ENCODE measurements around the gene NBAS. TPM values are rescaled to one million over a fixed set of nuclear protein-coding genes. Genes with fewer than 3 reads are reported as not detected.

Gene NBAS
- polyA plus RNA-seq, 2 of the 4 experiments (the other 2 are of a cell fraction), result 16.7 to 34.9 TPM

DNA sequence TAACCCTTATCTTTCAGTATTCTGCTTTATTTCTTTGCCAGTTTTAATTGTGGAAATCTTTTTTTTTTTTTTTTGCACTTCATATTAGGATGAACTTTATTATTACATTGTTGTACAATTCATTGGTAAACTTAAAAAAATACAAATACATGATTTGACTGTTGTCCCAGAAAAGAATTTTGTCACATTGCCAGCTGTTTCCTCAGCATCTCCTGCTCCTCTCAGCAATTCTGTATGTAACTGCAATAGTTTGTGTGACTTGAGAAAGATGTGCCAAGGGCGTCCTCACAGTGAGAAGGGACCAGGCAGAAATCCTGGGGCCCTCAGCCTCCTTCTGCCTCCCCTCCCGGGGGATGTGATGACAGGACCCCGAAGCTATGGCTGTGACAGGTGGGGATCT lies 254.4 kb downstream of the NBAS start:
- H3K9me3 ChIP-seq, result no peaks in the 10 kb centered on the region
- POLR2A ChIA-PET, result no interaction called here
- no peak for ATAC-seq
- no peak for DNase-seq (ENCODE audit: low read depth in 1 of 2, low spot score in 1 of 2)
- TF ChIP-seq, protein P1, sequence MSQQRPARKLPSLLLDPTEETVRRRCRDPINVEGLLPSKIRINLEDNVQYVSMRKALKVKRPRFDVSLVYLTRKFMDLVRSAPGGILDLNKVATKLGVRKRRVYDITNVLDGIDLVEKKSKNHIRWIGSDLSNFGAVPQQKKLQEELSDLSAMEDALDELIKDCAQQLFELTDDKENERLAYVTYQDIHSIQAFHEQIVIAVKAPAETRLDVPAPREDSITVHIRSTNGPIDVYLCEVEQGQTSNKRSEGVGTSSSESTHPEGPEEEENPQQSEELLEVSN (IDR thresholded peaks at IDR 0.05; ENCODE audit: borderline replicate concordance, low read depth), result no peak
- TF ChIP-seq NFE2L2 (conservative IDR thresholded peaks at IDR 0.05; ENCODE audit: low read length), result no peak
- TF ChIP-seq KDM1A (IDR thresholded peaks at IDR 0.05; ENCODE audit: low read depth), result no peak
- TF ChIP-seq ESRRA (IDR thresholded peaks at IDR 0.05; ENCODE audit: borderline replicate concordance, low read length), result no peak
- TF ChIP-seq PHF8 (IDR thresholded peaks at IDR 0.05; ENCODE audit: borderline replicate concordance, low read depth), result no peak
- TF ChIP-seq MAFK (IDR thresholded peaks at IDR 0.05; ENCODE audit: partially characterized antibody), result no peak
- TF ChIP-seq MAZ (IDR thresholded peaks at IDR 0.05; ENCODE audit: borderline replicate concordance, low read depth, low read length), result no peak
- TF ChIP-seq HES2 (IDR thresholded peaks at IDR 0.05), result no peak
- no peak for TF ChIP-seq EP300 (IDR thresholded peaks at IDR 0.05)
- no peak for TF ChIP-seq HOXA7 (CRISPR knock-in tag; IDR thresholded peaks at IDR 0.05)
- H3K27ac ChIP-seq, result no peak overlapping the region
- H3K4me3 ChIP-seq, result no peak overlapping the region
- CTCF ChIA-PET, result no interaction called here
- H3K4me1 ChIP-seq, result no peaks in the 10 kb centered on the region
- FAIRE-seq, result no peak
- WGBS (ENCODE audit: missing lambda C conversion rate), result 91% methylated on average over 3 of the region's 3 CpGs
- H3K4me2 ChIP-seq, result no peak overlapping the region

GRCh38 chr2:15303874-15304273 lies 257.3 kb downstream of the NBAS start:
- H3K9me3 ChIP-seq, result no peaks in the 10 kb centered on the region
- 95% methylated on average over 2 of the region's 2 CpGs for WGBS (ENCODE audit: missing lambda C conversion rate)
- FAIRE-seq (no peak), ATAC-seq (no peak), DNase-seq (ENCODE audit: low read depth in 1 of 2, low spot score in 1 of 2) (no peak)
- POLR2A ChIA-PET, result no interaction called here
- no peak overlapping the region for H3K27ac ChIP-seq
- H3K4me2 ChIP-seq, result no peak overlapping the region
- H3K4me3 ChIP-seq, result no peak overlapping the region
- CTCF ChIA-PET, result no interaction called here
- TF ChIP-seq JUNB (IDR thresholded peaks at IDR 0.05), result no peak
- TF ChIP-seq CBX8 (IDR thresholded peaks at IDR 0.05), result no peak
- no peak for TF ChIP-seq CHD2 (IDR thresholded peaks at IDR 0.05; ENCODE audit: low read length, partially characterized antibody)
- no peak for TF ChIP-seq HOXB5 (CRISPR knock-in tag; IDR thresholded peaks at IDR 0.05)
- no peak for TF ChIP-seq ZC3H11A (IDR thresholded peaks at IDR 0.05)
- no peak for TF ChIP-seq HEYL (CRISPR knock-in tag; IDR thresholded peaks at IDR 0.05)
- no peak for TF ChIP-seq HOXA7 (CRISPR knock-in tag; IDR thresholded peaks at IDR 0.05)
- no peak for TF ChIP-seq EHF (CRISPR knock-in tag; IDR thresholded peaks at IDR 0.05)
- TF ChIP-seq, protein P2, sequence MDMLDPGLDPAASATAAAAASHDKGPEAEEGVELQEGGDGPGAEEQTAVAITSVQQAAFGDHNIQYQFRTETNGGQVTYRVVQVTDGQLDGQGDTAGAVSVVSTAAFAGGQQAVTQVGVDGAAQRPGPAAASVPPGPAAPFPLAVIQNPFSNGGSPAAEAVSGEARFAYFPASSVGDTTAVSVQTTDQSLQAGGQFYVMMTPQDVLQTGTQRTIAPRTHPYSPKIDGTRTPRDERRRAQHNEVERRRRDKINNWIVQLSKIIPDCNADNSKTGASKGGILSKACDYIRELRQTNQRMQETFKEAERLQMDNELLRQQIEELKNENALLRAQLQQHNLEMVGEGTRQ (IDR thresholded peaks at IDR 0.05), result no peak
- no peak for TF ChIP-seq ELK1 (IDR thresholded peaks at IDR 0.05; ENCODE audit: low read depth, low read length)
- TF ChIP-seq REST (IDR thresholded peaks at IDR 0.05), result no peak
- no peak for TF ChIP-seq TFCP2L1 (CRISPR knock-in tag; IDR thresholded peaks at IDR 0.05)
- no peaks in the 10 kb centered on the region for H3K4me1 ChIP-seq

All from A549 (cell line).